Heart right ventricle (tissue), 16 donors: ENCODE data around the gene MAPK10. TPM values are rescaled to one million over a fixed set of nuclear protein-coding genes. Genes with fewer than 3 reads are reported as not detected.

ENCODE experiments used
- ATAC-seq, 8 donors: fragments of 200-7000 bp; cut with Tn5 transposase; one replicate each; pipeline ENCODE4 v1.9.1; 2020; ENCODE audit warnings: mild to moderate bottlenecking in 8 of 8, moderate library complexity in 8 of 8, moderate number of reproducible peaks in 1 of 8
- DNase-seq, 2 donors: peaks; one replicate each; pipeline ENCODE4 v3.0.0-alpha.2; 2020
- H3K27ac ChIP-seq, 10 donors: fragments of 200-600 bp; sonication (generic) in 2 of 10; one replicate each; pipeline versions ENCODE4 v1.5.0 to v1.8.0; 2020 to 2022; ENCODE audit warnings: mild to moderate bottlenecking in 3 of 10
- H3K27me3 ChIP-seq, 7 donors: fragments of 200-600 bp; one replicate each; pipeline ENCODE4 v1.8.0; 2021 to 2022; ENCODE audit warnings: mild to moderate bottlenecking in 2 of 7
- H3K36me3 ChIP-seq, 9 donors: fragments of 200-600 bp; sonication (generic) in 1 of 9; one replicate each; pipeline versions ENCODE4 v1.5.0 to v1.8.0; 2020 to 2022; ENCODE audit warnings: mild to moderate bottlenecking in 2 of 9
- H3K4me1 ChIP-seq, 9 donors: fragments of 200-600 bp; sonication (generic) in 1 of 9; one replicate each; pipeline versions ENCODE4 v1.5.0 to v1.8.0; 2020 to 2022; ENCODE audit warnings: mild to moderate bottlenecking in 4 of 9
- H3K4me3 ChIP-seq, 10 donors: fragments of 200-600 bp; sonication (generic) in 2 of 10; one replicate each; pipeline versions ENCODE4 v1.5.0 to v1.8.0; 2020 to 2022; ENCODE audit warnings: mild to moderate bottlenecking in 7 of 10, moderate library complexity in 2 of 10
- H3K9me3 ChIP-seq, 11 donors: fragments of 200-600 bp in 10 of 11; sonication (generic) in 2 of 11; one replicate each; pipeline versions ENCODE4 v1.5.0 to v1.8.0; 2013 to 2022; ENCODE audit warnings: mild to moderate bottlenecking in 2 of 11, control low read depth in 1 of 11, moderate library complexity in 1 of 11
- WGBS, 2 donors: extraction: QIAGEN DNeasy Blood & Tissue Kit; methylation state at CpG; one replicate each; pipeline ENCODE4 v1.1.7; 2013; ENCODE audit warnings: inconsistent platforms in 1 of 2; 5-methylcytosine and 5-hydroxymethylcytosine counted together
- intact Hi-C, 10 donors: fragments of 100-400 bp; cut with DNase I; formaldehyde crosslinking; loops; one replicate each; pipeline versions ENCODE4 v1.11.1 to v1.14.2; 2022
- polyA plus RNA-seq, 2 donors: library from polyadenylated mRNA; stranded (reverse); fragments of 200-250 nt; gene quantifications; one replicate each; pipeline ENCODE4 v1.2.3, GENCODE V29; 2013
- total RNA-seq, 10 donors: library from RNA; stranded (reverse); fragmentation: NEBNext Ultra II Directional in 3 of 10; extraction: Animal tissue kit (Norgen Biotek cat#: 25700) in 3 of 10; gene quantifications; one replicate each; pipeline versions ENCODE4 v1.2.1 to v1.2.4, GENCODE V29; 2021 to 2023
- TF ChIP-seq, protein P1 (sequence below), 9 donors: fragments of 200-600 bp; sonication (generic) in 2 of 9; IDR thresholded peaks; one replicate each; pipeline versions ENCODE4 v1.5.0 to v1.8.0; 2021 to 2022; ENCODE audit warnings: antibody characterized with exemption in 9 of 9, mild to moderate bottlenecking in 5 of 9, moderate library complexity in 1 of 9
- donor health status: Arrhythmogenic right ventricular cardiomyopathy.
- donor health status: ischemic (EF 13 %, LVEDD 7.1; RV severe dilation, severe dysfunction).
- donor health status: healthy with polysubstance abuse.
- donor health status: DM: no; HTN: yes; CAD: no.
- donor health status: DM: no; HTN: no; CAD: no.
- donor health status: ischemic (EF 25% LVEDD 6.9; RV normal size, moderate dysfunction).
- donor health status: ischemic (EF 25% LVEDD 5.7; RV mildly dilated, moderate dysfunction).
- donor health status: healthy.
- donor health status: DM: yes; HTN: yes; CAD: no.
- donor health status: Ischemic cardiomyopathy.
- donor health status: ischemic (EF 35%, LVEDD 5.7; RV mildly dilated, moderate dysfunction).
- donor health status: nonischemic (EF 11% LVEDD 7.7; RV severe dilation, severe dysfunction).
- donor health status: DM: yes; HTN: yes; CAD: no.
- donor health status: PGD.
- donor health status: ischemic (EF 29% LVEDD 5.4; RV normal size, mild dysfunction).
- donor health status: nonischemic (EF 23%, LVEDD 6.1; RV moderate dilation, normal function).

Gene MAPK10
- total and polyA plus RNA-seq, 12 donors: 0.94 to 5.9 (median 2.6) TPM

DNA sequence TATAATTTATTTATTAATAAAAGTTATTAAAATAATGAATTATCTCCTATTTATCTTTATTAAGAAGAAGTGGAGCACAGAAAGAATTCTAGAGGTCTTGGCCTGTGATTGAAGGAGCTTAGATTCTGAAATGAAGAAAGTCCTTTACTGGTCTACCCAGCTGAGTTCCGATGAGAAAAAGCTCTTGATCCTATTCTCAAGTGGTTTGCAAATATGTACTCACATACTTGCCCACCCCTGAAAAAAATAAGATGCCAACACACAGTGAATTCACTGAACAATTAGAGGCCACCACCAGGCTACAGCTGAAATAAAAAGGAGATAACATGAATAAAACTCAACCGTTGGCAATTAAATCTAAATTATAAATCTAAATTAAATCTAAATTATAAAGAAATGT lies 253.4 kb downstream of the MAPK10 start:
- no peaks in the 10 kb centered on the region for H3K4me1 ChIP-seq
- H3K27me3 ChIP-seq: no peaks in the 10 kb centered on the region
- no peaks in the 10 kb centered on the region for H3K36me3 ChIP-seq
- no peak for DNase-seq
- no peak for ATAC-seq
- WGBS, 2 donors: 69 to 79% methylated on average over 2 of the region's 2 CpGs
- intact Hi-C loops: no loop called here
- no peak overlapping the region for H3K4me3 ChIP-seq
- peaks cover 0 to 24% (median 11%) of the 10 kb centered on the region in 11 donors for H3K9me3 ChIP-seq
- TF ChIP-seq, protein P1, sequence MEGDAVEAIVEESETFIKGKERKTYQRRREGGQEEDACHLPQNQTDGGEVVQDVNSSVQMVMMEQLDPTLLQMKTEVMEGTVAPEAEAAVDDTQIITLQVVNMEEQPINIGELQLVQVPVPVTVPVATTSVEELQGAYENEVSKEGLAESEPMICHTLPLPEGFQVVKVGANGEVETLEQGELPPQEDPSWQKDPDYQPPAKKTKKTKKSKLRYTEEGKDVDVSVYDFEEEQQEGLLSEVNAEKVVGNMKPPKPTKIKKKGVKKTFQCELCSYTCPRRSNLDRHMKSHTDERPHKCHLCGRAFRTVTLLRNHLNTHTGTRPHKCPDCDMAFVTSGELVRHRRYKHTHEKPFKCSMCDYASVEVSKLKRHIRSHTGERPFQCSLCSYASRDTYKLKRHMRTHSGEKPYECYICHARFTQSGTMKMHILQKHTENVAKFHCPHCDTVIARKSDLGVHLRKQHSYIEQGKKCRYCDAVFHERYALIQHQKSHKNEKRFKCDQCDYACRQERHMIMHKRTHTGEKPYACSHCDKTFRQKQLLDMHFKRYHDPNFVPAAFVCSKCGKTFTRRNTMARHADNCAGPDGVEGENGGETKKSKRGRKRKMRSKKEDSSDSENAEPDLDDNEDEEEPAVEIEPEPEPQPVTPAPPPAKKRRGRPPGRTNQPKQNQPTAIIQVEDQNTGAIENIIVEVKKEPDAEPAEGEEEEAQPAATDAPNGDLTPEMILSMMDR (IDR thresholded peaks at IDR 0.05): no peak
- no peak overlapping the region for H3K27ac ChIP-seq

DNA sequence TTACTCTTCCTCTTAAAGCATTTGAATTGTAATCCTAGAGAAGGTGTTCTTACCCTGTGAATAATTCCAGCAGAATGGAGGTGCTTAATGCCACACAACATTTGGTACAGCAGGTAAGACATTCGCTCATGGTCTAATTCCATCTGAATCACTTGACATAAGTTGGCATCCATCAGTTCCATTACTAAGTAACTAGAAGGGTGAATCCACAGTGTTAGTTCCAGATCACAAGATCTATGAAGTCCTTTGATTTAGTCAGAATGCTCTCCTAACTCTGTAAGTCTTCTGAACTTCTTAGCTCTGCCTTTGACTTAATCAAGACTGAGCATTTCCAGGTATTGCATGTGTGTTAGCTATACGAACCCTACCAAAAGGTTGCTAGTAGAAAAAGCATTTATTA lies 258.0 kb downstream of the MAPK10 start:
- Histone ChIP-seq H3K27me3 (no peaks in the 10 kb centered on the region), H3K36me3 (no peaks in the 10 kb centered on the region), H3K4me3 (no peak overlapping the region), H3K4me1 (no peaks in the 10 kb centered on the region), H3K9me3 (no peaks in the 10 kb centered on the region), H3K27ac (no peak overlapping the region)
- no peak for DNase-seq
- intact Hi-C loops: no loop called here
- no peak for ATAC-seq
- TF ChIP-seq, protein P1 (IDR thresholded peaks at IDR 0.05): no peak
- 94 to 95% methylated on average over 2 of the region's 2 CpGs for WGBS, 2 donors

GRCh38 chr4:86101410-86101809 lies 258.4 kb downstream of the MAPK10 start:
- Histone ChIP-seq H3K4me3 (no peak overlapping the region), H3K27ac (no peak overlapping the region), H3K27me3 (no peaks in the 10 kb centered on the region), H3K4me1 (no peaks in the 10 kb centered on the region), H3K9me3 (no peaks in the 10 kb centered on the region), H3K36me3 (no peaks in the 10 kb centered on the region)
- TF ChIP-seq, protein P1 (IDR thresholded peaks at IDR 0.05): no peak
- intact Hi-C loops: no loop called here
- ATAC-seq (no peak), DNase-seq (no peak)

- no peaks in the 10 kb centered on the region for H3K4me1 ChIP-seq
- DNase-seq (no peak), ATAC-seq (no peak)
- 71 to 81% methylated on average over 7 of the region's 7 CpGs for WGBS, 2 donors
- TF ChIP-seq, protein P1 (IDR thresholded peaks at IDR 0.05): no peak
- intact Hi-C loops: no loop called here
- no peaks in the 10 kb centered on the region for H3K9me3 ChIP-seq
- no peak overlapping the region for H3K4me3 ChIP-seq
- H3K36me3 ChIP-seq: no peaks in the 10 kb centered on the region
- H3K27me3 ChIP-seq: no peaks in the 10 kb centered on the region
- H3K27ac ChIP-seq: no peak overlapping the region
Observed at GRCh38 chr4:86100539-86101215, 259.2 kb downstream of the MAPK10 start.
